HepG2 (cell line): ENCODE data around the gene MIER1. TPM values are rescaled to one million over a fixed set of nuclear protein-coding genes. Genes with fewer than 3 reads are reported as not detected.

Source experiments
- ARID2 ChIP-seq: sonication (generic); formaldehyde crosslinking; IDR thresholded peaks from 2 replicates; pipeline ENCODE4 v1.8.1; 2022; ENCODE audit warnings: mild to moderate bottlenecking, missing genetic modification reagents, borderline replicate concordance
- BRD4 ChIP-seq: sonication (generic); formaldehyde crosslinking; IDR thresholded peaks from 2 replicates; pipeline ENCODE4 v1.4.0; 2020; ENCODE audit warnings: missing genetic modification reagents
- DPF2 ChIP-seq: sonication (generic); formaldehyde crosslinking; IDR thresholded peaks from 2 replicates; pipeline ENCODE4 v1.4.0; 2020; ENCODE audit warnings: mild to moderate bottlenecking, low read depth, missing genetic modification reagents, borderline replicate concordance
- FOXA1 ChIP-seq, 2 experiments: fragments of 450-650 bp in 1 of 2; sonication (generic) in 1 of 2; formaldehyde crosslinking in 1 of 2; IDR thresholded peaks; 2 replicates each; pipeline versions ENCODE4 v1.4.0 to v1.6.1; 2016 to 2020; ENCODE audit warnings: missing genetic modification reagents in 1 of 2
- GTF3A ChIP-seq: sonication (generic); formaldehyde crosslinking; conservative IDR thresholded peaks from 2 replicates; pipeline ENCODE4 v1.4.0; 2020; ENCODE audit warnings: mild to moderate bottlenecking, missing genetic modification reagents
- NKX3-1 ChIP-seq: sonication (generic); formaldehyde crosslinking; IDR thresholded peaks from 2 replicates; pipeline ENCODE4 v1.5.0; 2020; ENCODE audit warnings: missing genetic modification reagents
- NONO ChIP-seq, 2 experiments: fragments of 450-650 bp in 1 of 2; sonication (generic) in 1 of 2; formaldehyde crosslinking in 1 of 2; IDR thresholded peaks in 1 of 2; conservative IDR thresholded peaks in 1 of 2; 2 replicates each; pipeline versions ENCODE4 v1.6.1 to v1.8.0; 2017 to 2022; ENCODE audit warnings: mild to moderate bottlenecking in 1 of 2, missing genetic modification reagents in 1 of 2, moderate library complexity in 1 of 2
- PAF1 ChIP-seq: IDR thresholded peaks from 2 replicates; pipeline ENCODE4 v1.6.1; 2016; ENCODE audit warnings: missing genetic modification reagents, missing compliant biosample characterization
- PAWR ChIP-seq: sonication (generic); formaldehyde crosslinking; IDR thresholded peaks from 2 replicates; pipeline ENCODE4 v1.4.0; 2020; ENCODE audit warnings: missing genetic modification reagents, mild to moderate bottlenecking, borderline replicate concordance
- ZFP36 ChIP-seq: fragments of 150-350 bp; IDR thresholded peaks from 2 replicates; pipeline ENCODE4 v1.6.1; 2018; ENCODE audit warnings: borderline replicate concordance, low read length, low read depth; ENCODE audit not compliant: partially characterized antibody
- ZFP37 ChIP-seq: sonication (generic); formaldehyde crosslinking; IDR thresholded peaks from 2 replicates; pipeline ENCODE4 v1.4.0; 2020; ENCODE audit warnings: missing genetic modification reagents, borderline replicate concordance
- ZMYM2 ChIP-seq: sonication (generic); formaldehyde crosslinking; IDR thresholded peaks from 2 replicates; pipeline ENCODE4 v1.8.0; 2022; ENCODE audit warnings: mild to moderate bottlenecking, missing genetic modification reagents
- ZNF546 ChIP-seq: sonication (generic); formaldehyde crosslinking; conservative IDR thresholded peaks from 2 replicates; pipeline ENCODE4 v1.8.1; 2023; ENCODE audit warnings: mild to moderate bottlenecking, missing genetic modification reagents
- ZNF878 ChIP-seq: sonication (generic); formaldehyde crosslinking; IDR thresholded peaks from 2 replicates; pipeline ENCODE4 v1.8.1; 2023; ENCODE audit warnings: mild to moderate bottlenecking, missing genetic modification reagents, moderate library complexity
- ZNF891 ChIP-seq: sonication (generic); formaldehyde crosslinking; IDR thresholded peaks from 2 replicates; pipeline ENCODE4 v1.5.0; 2020; ENCODE audit warnings: mild to moderate bottlenecking, missing genetic modification reagents
- polyA plus RNA-seq, 8 experiments: library from polyadenylated mRNA; depleted of rRNA in 3 of 8; stranded (reverse) in 7 of 8; unstranded in 1 of 8; fragments of >200 nt; fragmentation: Illumina TruSeq in 4 of 8; extraction: Trizol in 4 of 8; gene quantifications; 2 replicates each; pipeline versions ENCODE4 v1.2.1 to v1.2.3, GENCODE V29; 2011 to 2016; ENCODE audit warnings: low read depth in 4 of 8, missing spikeins in 1 of 8, mixed read lengths in 1 of 8; ENCODE audit not compliant: insufficient read depth in 1 of 8
- total RNA-seq, 5 experiments: library from RNA; depleted of rRNA; stranded (reverse); fragments of >200 nt; fragmentation: Illumina TruSeq; extraction: Trizol; gene quantifications; 2 replicates each; pipeline ENCODE4 v1.2.3, GENCODE V29; 2016; ENCODE audit warnings: low read depth in 1 of 5
- TF ChIP-seq, protein P1 (sequence below): sonication (generic); formaldehyde crosslinking; IDR thresholded peaks from 2 replicates; pipeline ENCODE4 v1.4.0; 2020; ENCODE audit warnings: mild to moderate bottlenecking, missing genetic modification reagents
- TF ChIP-seq, protein P2 (sequence below): sonication (generic); formaldehyde crosslinking; IDR thresholded peaks from 2 replicates; pipeline ENCODE4 v1.4.0; 2020; ENCODE audit warnings: missing genetic modification reagents
- TF ChIP-seq, protein P3 (sequence below): sonication (generic); formaldehyde crosslinking; IDR thresholded peaks from 2 replicates; pipeline ENCODE4 v1.4.0; 2020; ENCODE audit warnings: mild to moderate bottlenecking, missing genetic modification reagents

The MIER1 gene
- total and polyA plus RNA-seq, 2 of the 13 experiments (the other 11 are each of a cell fraction or from before 2014, with no cell fraction given), result 7.0 to 30.4 TPM

DNA sequence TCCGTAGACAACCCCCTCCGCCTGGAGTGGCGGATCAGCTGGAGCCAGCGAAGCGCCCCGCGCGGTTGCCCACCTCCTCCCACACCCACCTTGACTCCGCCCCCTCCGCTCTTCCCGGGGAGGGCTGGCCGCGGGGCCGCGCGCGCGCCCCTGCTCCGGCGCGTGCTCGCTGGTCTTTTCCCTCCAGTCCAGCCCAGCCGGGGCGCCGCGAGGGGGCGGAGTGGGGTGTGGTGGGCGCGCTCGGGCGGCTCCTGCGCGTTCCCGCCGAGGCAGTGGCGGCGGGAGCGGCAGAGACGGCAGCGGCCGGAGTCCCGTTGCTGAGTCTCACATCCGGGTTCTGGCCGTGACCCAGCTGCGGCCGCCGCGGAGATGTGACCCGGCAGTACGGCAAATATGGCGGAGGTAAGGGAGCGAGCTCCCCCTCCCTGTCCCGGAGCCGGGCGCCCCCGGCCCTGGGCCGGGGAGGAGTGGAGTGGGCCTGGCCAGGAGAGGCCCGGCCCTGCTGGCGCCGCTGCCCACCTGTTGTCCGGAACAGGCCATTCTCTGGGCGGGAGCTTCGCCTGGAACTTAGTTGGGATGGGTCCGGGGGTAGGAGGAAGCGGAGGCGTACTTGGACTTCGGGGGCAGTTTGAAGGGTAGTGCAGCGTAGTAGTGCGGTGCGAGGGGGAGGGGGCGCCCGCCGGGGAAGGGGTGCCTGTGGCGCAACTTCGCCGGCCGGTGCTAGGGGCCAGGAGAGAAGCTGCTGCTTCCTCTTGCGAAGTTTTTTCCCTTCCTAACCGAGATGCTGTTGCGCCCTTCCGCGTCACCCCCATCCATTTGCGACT lies 5.4 kb downstream of the MIER1 start (continued):
- TF ChIP-seq ZFP36, result no peak
- TF ChIP-seq DPF2 (CRISPR knock-in tag), result no peak
- TF ChIP-seq, protein P1, sequence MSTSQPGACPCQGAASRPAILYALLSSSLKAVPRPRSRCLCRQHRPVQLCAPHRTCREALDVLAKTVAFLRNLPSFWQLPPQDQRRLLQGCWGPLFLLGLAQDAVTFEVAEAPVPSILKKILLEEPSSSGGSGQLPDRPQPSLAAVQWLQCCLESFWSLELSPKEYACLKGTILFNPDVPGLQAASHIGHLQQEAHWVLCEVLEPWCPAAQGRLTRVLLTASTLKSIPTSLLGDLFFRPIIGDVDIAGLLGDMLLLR (CRISPR knock-in tag), result no peak
- no peak for TF ChIP-seq ZNF891
- TF ChIP-seq, protein P2, sequence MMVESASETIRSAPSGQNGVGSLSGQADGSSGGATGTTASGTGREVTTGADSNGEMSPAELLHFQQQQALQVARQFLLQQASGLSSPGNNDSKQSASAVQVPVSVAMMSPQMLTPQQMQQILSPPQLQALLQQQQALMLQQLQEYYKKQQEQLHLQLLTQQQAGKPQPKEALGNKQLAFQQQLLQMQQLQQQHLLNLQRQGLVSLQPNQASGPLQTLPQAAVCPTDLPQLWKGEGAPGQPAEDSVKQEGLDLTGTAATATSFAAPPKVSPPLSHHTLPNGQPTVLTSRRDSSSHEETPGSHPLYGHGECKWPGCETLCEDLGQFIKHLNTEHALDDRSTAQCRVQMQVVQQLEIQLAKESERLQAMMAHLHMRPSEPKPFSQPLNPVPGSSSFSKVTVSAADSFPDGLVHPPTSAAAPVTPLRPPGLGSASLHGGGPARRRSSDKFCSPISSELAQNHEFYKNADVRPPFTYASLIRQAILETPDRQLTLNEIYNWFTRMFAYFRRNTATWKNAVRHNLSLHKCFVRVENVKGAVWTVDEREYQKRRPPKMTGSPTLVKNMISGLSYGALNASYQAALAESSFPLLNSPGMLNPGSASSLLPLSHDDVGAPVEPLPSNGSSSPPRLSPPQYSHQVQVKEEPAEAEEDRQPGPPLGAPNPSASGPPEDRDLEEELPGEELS (CRISPR knock-in tag), result no peak
- no peak for TF ChIP-seq ZFP37
- TF ChIP-seq ARID2 (CRISPR knock-in tag), result 0 out of 2 replicates have a peak, but pooled peaks have one; percentile 58
- TF ChIP-seq ZNF546 (CRISPR knock-in tag), result no peak
- TF ChIP-seq PAWR, result peak; percentile 57; the same call in 1 of the 2 replicates
- TF ChIP-seq ZMYM2 (CRISPR knock-in tag), result peak; percentile 44; the same call in 1 of the 2 replicates
- TF ChIP-seq NKX3-1 (CRISPR knock-in tag), result no peak
- no peak for TF ChIP-seq NONO (IDR thresholded peaks at IDR 0.05)
- TF ChIP-seq NONO (CRISPR knock-in tag; conservative IDR thresholded peaks at IDR 0.05), result peak; percentile 63
- TF ChIP-seq BRD4 (CRISPR knock-in tag), result peak; percentile 59; the same call in 1 of the 2 replicates
- no peak for TF ChIP-seq FOXA1 (IDR thresholded peaks at IDR 0.05)
- no peak for TF ChIP-seq FOXA1 (CRISPR knock-in tag; IDR thresholded peaks at IDR 0.05)
- no peak for TF ChIP-seq PAF1 (CRISPR knock-in tag)
- TF ChIP-seq GTF3A (CRISPR knock-in tag), result no peak
- TF ChIP-seq, protein P3, sequence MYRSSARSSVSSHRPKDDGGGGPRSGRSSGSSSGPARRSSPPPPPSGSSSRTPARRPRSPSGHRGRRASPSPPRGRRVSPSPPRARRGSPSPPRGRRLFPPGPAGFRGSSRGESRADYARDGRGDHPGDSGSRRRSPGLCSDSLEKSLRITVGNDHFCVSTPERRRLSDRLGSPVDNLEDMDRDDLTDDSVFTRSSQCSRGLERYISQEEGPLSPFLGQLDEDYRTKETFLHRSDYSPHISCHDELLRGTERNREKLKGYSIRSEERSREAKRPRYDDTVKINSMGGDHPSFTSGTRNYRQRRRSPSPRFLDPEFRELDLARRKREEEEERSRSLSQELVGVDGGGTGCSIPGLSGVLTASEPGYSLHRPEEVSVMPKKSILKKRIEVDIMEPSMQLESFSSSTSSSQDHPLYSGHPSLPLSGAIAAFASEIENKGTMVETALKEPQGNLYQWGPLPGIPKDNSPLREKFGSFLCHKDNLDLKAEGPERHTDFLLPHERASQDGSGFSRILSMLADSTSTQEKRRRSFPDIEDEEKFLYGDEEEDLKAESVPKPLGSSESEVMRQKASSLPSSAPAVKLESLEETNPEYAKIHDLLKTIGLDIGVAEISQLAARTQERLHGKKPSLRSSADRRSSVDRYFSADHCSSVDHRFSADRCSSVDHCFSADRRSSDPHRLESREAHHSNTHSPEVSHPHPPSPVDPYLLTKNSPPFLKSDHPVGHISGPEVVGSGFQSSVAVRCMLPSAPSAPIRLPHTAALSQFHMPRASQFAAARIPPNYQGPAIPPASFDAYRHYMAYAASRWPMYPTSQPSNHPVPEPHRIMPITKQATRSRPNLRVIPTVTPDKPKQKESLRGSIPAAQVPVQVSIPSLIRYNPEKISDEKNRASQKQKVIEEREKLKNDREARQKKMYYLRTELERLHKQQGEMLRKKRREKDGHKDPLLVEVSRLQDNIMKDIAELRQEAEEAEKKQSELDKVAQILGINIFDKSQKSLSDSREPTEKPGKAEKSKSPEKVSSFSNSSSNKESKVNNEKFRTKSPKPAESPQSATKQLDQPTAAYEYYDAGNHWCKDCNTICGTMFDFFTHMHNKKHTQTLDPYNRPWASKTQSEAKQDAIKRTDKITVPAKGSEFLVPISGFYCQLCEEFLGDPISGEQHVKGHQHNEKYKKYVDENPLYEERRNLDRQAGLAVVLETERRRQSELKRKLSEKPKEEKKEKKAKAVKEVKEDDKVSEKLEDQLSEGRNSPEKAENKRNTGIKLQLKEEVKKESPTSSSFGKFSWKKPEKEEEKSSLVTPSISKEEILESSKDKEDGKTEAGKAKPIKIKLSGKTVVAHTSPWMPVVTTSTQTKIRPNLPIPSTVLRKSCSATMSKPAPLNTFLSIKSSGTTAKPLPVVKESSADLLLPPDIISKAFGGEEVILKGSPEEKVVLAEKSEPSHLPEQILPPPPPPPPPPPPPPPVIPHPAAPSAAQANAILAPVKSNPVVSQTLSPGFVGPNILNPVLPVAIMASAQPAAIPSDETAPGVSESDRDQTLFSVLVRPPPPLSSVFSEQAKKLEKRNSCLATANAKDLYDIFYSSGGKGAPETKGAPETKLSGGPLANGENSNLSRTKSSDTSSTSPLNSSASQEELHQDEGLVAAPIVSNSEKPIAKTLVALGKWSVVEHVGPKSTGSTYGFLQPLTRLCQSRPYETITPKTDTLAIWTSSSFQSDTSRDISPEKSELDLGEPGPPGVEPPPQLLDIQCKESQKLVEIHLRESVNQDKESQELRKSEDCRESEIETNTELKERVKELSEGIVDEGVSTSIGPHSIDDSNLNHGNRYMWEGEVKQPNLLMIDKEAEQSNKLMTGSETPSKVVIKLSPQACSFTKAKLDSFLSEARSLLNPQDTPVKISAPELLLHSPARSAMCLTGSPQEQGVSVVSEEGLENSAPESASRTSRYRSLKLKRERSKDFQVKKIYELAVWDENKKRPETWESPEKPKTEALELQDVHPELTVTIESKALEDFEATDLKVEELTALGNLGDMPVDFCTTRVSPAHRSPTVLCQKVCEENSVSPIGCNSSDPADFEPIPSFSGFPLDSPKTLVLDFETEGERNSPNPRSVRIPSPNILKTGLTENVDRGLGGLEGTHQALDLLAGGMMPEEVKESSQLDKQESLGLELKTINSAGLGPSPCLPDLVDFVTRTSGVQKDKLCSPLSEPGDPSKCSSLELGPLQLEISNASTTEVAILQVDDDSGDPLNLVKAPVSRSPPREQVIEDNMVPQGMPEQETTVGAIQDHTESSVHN (CRISPR knock-in tag), result no peak
- no peak for TF ChIP-seq ZNF878 (CRISPR knock-in tag)
